H9 (cell line): Measurements from ENCODE around the gene THEM5. TPM values are rescaled to one million over a fixed set of nuclear protein-coding genes. Genes with fewer than 3 reads are reported as not detected.

Experiments
- DNase-seq: peaks from one replicate; pipeline ENCODE4 v3.0.0-alpha.2; 2017
- H2AFZ ChIP-seq: one replicate; pipeline ENCODE4 v1.6.1; 2013; ENCODE audit warnings: mild to moderate bottlenecking, low read length, control low read depth, moderate library complexity
- H2AK5ac ChIP-seq: 2 replicates; pipeline ENCODE4 v1.6.1; 2013; ENCODE audit warnings: low read length, control low read depth, mixed read lengths; ENCODE audit not compliant: insufficient read length
- H2BK120ac ChIP-seq: one replicate; pipeline ENCODE4 v1.6.1; 2013; ENCODE audit warnings: low read depth, mild to moderate bottlenecking, low read length, control low read depth, inconsistent platforms; ENCODE audit not compliant: poor library complexity, severe bottlenecking
- H2BK12ac ChIP-seq: 2 replicates; pipeline ENCODE4 v1.6.1; 2013; ENCODE audit warnings: low read length, control low read depth, mixed read lengths, low read depth; ENCODE audit not compliant: insufficient read length
- H2BK15ac ChIP-seq: 2 replicates; pipeline ENCODE4 v1.6.1; 2013; ENCODE audit warnings: low read depth, low read length, control low read depth
- H2BK20ac ChIP-seq: one replicate; pipeline ENCODE4 v1.6.1; 2013; ENCODE audit warnings: low read depth, mild to moderate bottlenecking, low read length, control low read depth, inconsistent platforms; ENCODE audit not compliant: poor library complexity, severe bottlenecking
- H2BK5ac ChIP-seq: 2 replicates; pipeline ENCODE4 v1.6.1; 2013; ENCODE audit warnings: low read length, control low read depth, mixed read lengths; ENCODE audit not compliant: insufficient read length
- H3K14ac ChIP-seq: 2 replicates; pipeline ENCODE4 v1.6.1; 2013; ENCODE audit warnings: low read length, control low read depth; ENCODE audit not compliant: insufficient read depth
- H3K18ac ChIP-seq: 2 replicates; pipeline ENCODE4 v1.6.1; 2013; ENCODE audit warnings: low read depth, mild to moderate bottlenecking, mixed read lengths, low read length, control low read depth; ENCODE audit not compliant: insufficient read length
- H3K23ac ChIP-seq: 2 replicates; pipeline ENCODE4 v1.6.1; 2013; ENCODE audit warnings: low read length, control low read depth, mixed read lengths, low read depth; ENCODE audit not compliant: insufficient read length
- H3K23me2 ChIP-seq: 2 replicates; pipeline ENCODE4 v1.6.1; 2013; ENCODE audit warnings: low read depth, mild to moderate bottlenecking, mixed read lengths, low read length, control low read depth; ENCODE audit not compliant: insufficient read length, poor library complexity, severe bottlenecking
- H3K27ac ChIP-seq: 2 replicates; pipeline ENCODE4 v1.5.1; 2013; ENCODE audit warnings: low read length, control low read depth, mixed read lengths, low read depth; ENCODE audit not compliant: insufficient read length
- H3K27me3 ChIP-seq: 2 replicates; pipeline ENCODE4 v1.6.1; 2013; ENCODE audit warnings: low read length, control low read depth, inconsistent platforms; ENCODE audit not compliant: insufficient read depth
- H3K4ac ChIP-seq: 2 replicates; pipeline ENCODE4 v1.6.1; 2013; ENCODE audit warnings: low read depth, mild to moderate bottlenecking, control low read depth, inconsistent platforms, low read length, moderate library complexity
- H3K4me1 ChIP-seq: 2 replicates; pipeline ENCODE4 v1.6.1; 2013; ENCODE audit warnings: low read length, control low read depth, inconsistent platforms; ENCODE audit not compliant: insufficient read depth
- H3K4me2 ChIP-seq: 2 replicates; pipeline ENCODE4 v1.6.1; 2013; ENCODE audit warnings: low read length, control low read depth, mixed read lengths; ENCODE audit not compliant: insufficient read length, insufficient read depth
- H3K56ac ChIP-seq: 2 replicates; pipeline ENCODE4 v1.6.1; 2013; ENCODE audit warnings: low read depth, mild to moderate bottlenecking, mixed read lengths, low read length, control low read depth; ENCODE audit not compliant: insufficient read length
- H3K79me1 ChIP-seq: 2 replicates; pipeline ENCODE4 v1.6.1; 2013; ENCODE audit warnings: low read depth, mild to moderate bottlenecking, moderate library complexity, low read length, control low read depth, inconsistent platforms; ENCODE audit not compliant: insufficient read depth, poor library complexity, severe bottlenecking
- H3K79me2 ChIP-seq: 2 replicates; pipeline ENCODE4 v1.6.1; 2013; ENCODE audit warnings: low read length, control low read depth, inconsistent platforms; ENCODE audit not compliant: insufficient read depth
- H3K9ac ChIP-seq: 2 replicates; pipeline ENCODE4 v1.6.1; 2013; ENCODE audit warnings: low read length, control low read depth, mixed read lengths; ENCODE audit not compliant: insufficient read length; ENCODE audit errors: extremely low read depth
- H3K9me3 ChIP-seq: one replicate; pipeline ENCODE4 v1.6.1; 2013; ENCODE audit warnings: low read depth, low read length, inconsistent platforms; ENCODE audit not compliant: control insufficient read depth
- H3T11ph ChIP-seq: one replicate; pipeline ENCODE4 v1.6.1; 2013; ENCODE audit warnings: mild to moderate bottlenecking, low read length, control low read depth, inconsistent platforms
- H4K20me1 ChIP-seq: one replicate; pipeline ENCODE4 v1.6.1; 2013; ENCODE audit not compliant: control insufficient read depth, insufficient read length, insufficient read depth
- H4K5ac ChIP-seq: 2 replicates; pipeline ENCODE4 v1.6.1; 2013; ENCODE audit warnings: low read depth, mild to moderate bottlenecking, mixed read lengths, low read length, control low read depth; ENCODE audit not compliant: insufficient read length
- H4K8ac ChIP-seq: replicated peaks from 2 replicates; pipeline ENCODE4 v1.6.1; 2013; ENCODE audit warnings: low read length, control low read depth, mixed read lengths, low read depth; ENCODE audit not compliant: insufficient read length
- H4K91ac ChIP-seq: 2 replicates; pipeline ENCODE4 v1.6.1; 2013; ENCODE audit warnings: low read depth, mild to moderate bottlenecking, moderate library complexity, mixed read lengths, low read length, control low read depth; ENCODE audit not compliant: insufficient read length
- H3K27ac Mint-ChIP-seq, 3 experiments: 2 replicates in 2 of 3; 3 replicates in 1 of 3; pipeline ENCODE4 v1.8.0; 2020 to 2021; ENCODE audit warnings: mixed read lengths in 3 of 3, mild to moderate bottlenecking in 1 of 3, moderate library complexity in 1 of 3
- H3K27me3 Mint-ChIP-seq: 2 replicates; pipeline ENCODE4 v1.8.0; 2021; ENCODE audit warnings: low read depth, mild to moderate bottlenecking, moderate library complexity, mixed read lengths
- H3K36me3 Mint-ChIP-seq, 3 experiments: 2 replicates in 2 of 3; 3 replicates in 1 of 3; pipeline ENCODE4 v1.8.0; 2020 to 2021; ENCODE audit warnings: low read depth in 3 of 3, mixed read lengths in 3 of 3; ENCODE audit not compliant: insufficient read depth in 1 of 3
- H3K4me1 Mint-ChIP-seq, 2 experiments: 2 replicates each; pipeline ENCODE4 v1.8.0; 2020; ENCODE audit warnings: mixed read lengths in 2 of 2
- H3K4me3 Mint-ChIP-seq, 2 experiments: 2 replicates in 1 of 2; 3 replicates in 1 of 2; pipeline ENCODE4 v1.8.0; 2020 to 2021; ENCODE audit warnings: mild to moderate bottlenecking in 2 of 2, mixed read lengths in 2 of 2, moderate library complexity in 1 of 2
- H3K9me3 Mint-ChIP-seq, 2 experiments: 2 replicates in 1 of 2; 3 replicates in 1 of 2; pipeline ENCODE4 v1.8.0; 2020; ENCODE audit warnings: mild to moderate bottlenecking in 2 of 2, mixed read lengths in 2 of 2, moderate library complexity in 1 of 2
- CTCF ChIP-seq: fragments of 200-600 bp; sonication (generic); conservative IDR thresholded peaks from 3 replicates; pipeline ENCODE4 v1.8.0; 2021; ENCODE audit warnings: antibody characterized with exemption, mild to moderate bottlenecking
- WGBS: extraction: QIAGEN DNeasy Blood & Tissue Kit; methylation state at CpG from one replicate; pipeline ENCODE4 v1.1.7; 2013; ENCODE audit warnings: missing lambda C conversion rate, low lambda C conversion rate, mixed read lengths; ENCODE audit not compliant: insufficient read length; ENCODE audit errors: extremely low coverage; 5-methylcytosine and 5-hydroxymethylcytosine counted together
- total RNA-seq: library from RNA; stranded (reverse); gene quantifications from 2 replicates; pipeline ENCODE4 v1.2.1, GENCODE V29; 2021

Gene THEM5
- total RNA-seq, 1 experiment from 2014 or later, result not detected

DNA sequence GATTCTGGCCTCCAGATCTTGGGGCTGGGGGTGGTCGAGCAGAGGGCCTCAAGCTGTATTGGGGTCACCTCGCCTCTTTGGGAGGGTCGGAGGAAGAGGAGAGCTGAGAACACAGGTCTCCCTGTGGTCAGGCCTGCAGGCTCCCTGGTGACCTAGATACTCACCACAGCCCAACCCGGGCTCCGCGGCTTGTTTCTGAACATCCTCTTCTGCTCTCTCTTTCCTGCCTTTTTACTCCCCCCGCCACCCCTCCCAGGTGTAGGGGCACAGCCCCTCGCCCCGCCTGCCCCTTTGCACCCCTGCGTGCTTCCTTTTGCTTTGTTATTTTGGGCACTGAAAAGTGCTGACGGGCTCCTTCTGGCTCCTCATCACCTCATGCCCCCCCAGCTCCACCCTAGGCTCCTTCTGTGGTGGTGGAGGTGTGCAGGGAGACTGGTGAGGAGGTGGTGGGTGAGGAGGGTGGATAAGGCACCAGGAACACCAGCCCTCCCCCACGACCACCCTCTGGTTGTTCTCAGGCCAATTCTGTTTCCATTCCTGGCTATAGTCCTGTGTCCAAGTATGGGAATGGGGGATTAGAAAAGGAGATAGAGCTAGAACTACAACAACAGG, 37.7 kb downstream of the THEM5 start:
- Histone ChIP-seq H3K4me1 (no peaks in the 10 kb centered on the region), H2AFZ (no peak overlapping the region), H3K56ac (no peak overlapping the region), H3K23me2 (no peaks in the 10 kb centered on the region), H4K8ac (no peak overlapping the region), H2BK5ac (no peak overlapping the region), H3K9me3 (no peaks in the 10 kb centered on the region), H3K4ac (no peak overlapping the region), H3K79me2 (no peaks in the 10 kb centered on the region), H3K27me3 (no peaks in the 10 kb centered on the region), H3T11ph (no peak overlapping the region), H3K4me2 (no peak overlapping the region), H4K91ac (no peak overlapping the region), H4K5ac (no peak overlapping the region), H2AK5ac (no peak overlapping the region), H3K79me1 (no peaks in the 10 kb centered on the region), H3K23ac (no peak overlapping the region), H3K9ac (no peak overlapping the region), H3K14ac (no peak overlapping the region), H2BK15ac (no peak overlapping the region), H2BK120ac (no peak overlapping the region), H3K18ac (no peak overlapping the region), H2BK12ac (no peak overlapping the region), H4K20me1 (no peaks in the 10 kb centered on the region), H3K27ac (no peak overlapping the region), H2BK20ac (no peak overlapping the region)
- Mint-ChIP-seq H3K27me3 (peaks cover 5% of the 10 kb centered on the region; the same call in 1 of the 2 replicates), H3K4me1 (peaks cover 7 to 16% of the 10 kb centered on the region in 2 experiments; a peak in 3 of 4 replicates), H3K27ac (no peak overlapping the region; a peak in 1 of 7 replicates), H3K4me3 (no peak overlapping the region), H3K36me3 (no peaks in the 10 kb centered on the region), H3K9me3 (no peaks in the 10 kb centered on the region)
- no peak for DNase-seq
- WGBS, result no CpG with 5 or more reads among the region's 12 CpGs
- TF ChIP-seq CTCF, result no peak
